RWPE2 (cell line): Measurements from ENCODE around the gene MTA3.

Experiments
- ATAC-seq: fragments of 200-7000 bp; cut with Tn5 transposase; 3 replicates; pipeline ENCODE4 v1.9.1; 2021; ENCODE audit warnings: low read depth
- DNase-seq: peaks from one replicate; pipeline ENCODE4 v3.0.0-alpha.2; 2020; ENCODE audit warnings: low spot score
- H3K27ac ChIP-seq: fragments of 450-650 bp; 2 replicates; pipeline ENCODE4 v1.5.1; 2017; ENCODE audit warnings: mild to moderate bottlenecking; ENCODE audit not compliant: poor library complexity, severe bottlenecking
- H3K27me3 ChIP-seq: fragments of 250-450 bp; sonication (Bioruptor Pico); 2 replicates; pipeline ENCODE4 v1.5.1; 2021; ENCODE audit warnings: mild to moderate bottlenecking, moderate library complexity; ENCODE audit not compliant: insufficient read depth, poor library complexity, severe bottlenecking
- H3K36me3 ChIP-seq: fragments of 250-450 bp; sonication (Bioruptor Pico); 2 replicates; pipeline ENCODE4 v1.5.1; 2020; ENCODE audit warnings: low read depth, mild to moderate bottlenecking, moderate library complexity
- H3K4me1 ChIP-seq: fragments of 250-450 bp; sonication (Bioruptor Pico); 2 replicates; pipeline ENCODE4 v1.5.1; 2021; ENCODE audit warnings: mild to moderate bottlenecking, moderate library complexity; ENCODE audit not compliant: insufficient read depth, poor library complexity, severe bottlenecking
- H3K4me3 ChIP-seq: fragments of 250-450 bp; sonication (Bioruptor Pico); 2 replicates; pipeline ENCODE4 v1.5.1; 2021; ENCODE audit warnings: mild to moderate bottlenecking, moderate library complexity; ENCODE audit not compliant: severe bottlenecking
- H3K9me3 ChIP-seq: fragments of 250-450 bp; sonication (Bioruptor Pico); 2 replicates; pipeline ENCODE4 v1.5.1; 2021; ENCODE audit warnings: mild to moderate bottlenecking, moderate library complexity; ENCODE audit not compliant: severe bottlenecking
- CTCF ChIP-seq: fragments of 450-650 bp; IDR thresholded peaks from one replicate; pipeline ENCODE4 v1.5.1; 2017; ENCODE audit warnings: mild to moderate bottlenecking, moderate library complexity; ENCODE audit not compliant: poor library complexity, severe bottlenecking

Gene MTA3

GRCh38 chr2:42801381-42801780 lies 232.9 kb downstream of the MTA3 start:
- TF ChIP-seq CTCF: no peak
- Histone ChIP-seq H3K27ac (no peak overlapping the region), H3K4me3 (no peak overlapping the region), H3K9me3 (no peaks in the 10 kb centered on the region), H3K4me1 (peaks cover under 1% of the 10 kb centered on the region), H3K27me3 (no peaks in the 10 kb centered on the region), H3K36me3 (no peaks in the 10 kb centered on the region)
- DNase-seq (no peak), ATAC-seq (no peak)

- TF ChIP-seq CTCF: no peak
- Histone ChIP-seq H3K27me3 (no peaks in the 10 kb centered on the region), H3K9me3 (no peaks in the 10 kb centered on the region), H3K4me3 (no peak overlapping the region), H3K4me1 (no peaks in the 10 kb centered on the region), H3K27ac (no peak overlapping the region), H3K36me3 (no peaks in the 10 kb centered on the region)
- ATAC-seq (no peak), DNase-seq (no peak)
Observed at GRCh38 chr2:42802150-42802549, 233.7 kb downstream of the MTA3 start.

- H3K27me3 ChIP-seq: no peaks in the 10 kb centered on the region
- H3K4me3 ChIP-seq: no peak overlapping the region
- no peaks in the 10 kb centered on the region for H3K36me3 ChIP-seq
- H3K27ac ChIP-seq: no peak overlapping the region
- no peak for DNase-seq
- TF ChIP-seq CTCF: no peak
- no peaks in the 10 kb centered on the region for H3K9me3 ChIP-seq
- no peak for ATAC-seq
- H3K4me1 ChIP-seq: no peaks in the 10 kb centered on the region
Observed at GRCh38 chr2:42804338-42804737, 235.9 kb downstream of the MTA3 start.

GRCh38 chr2:42804891-42805290 lies 236.5 kb downstream of the MTA3 start:
- H3K9me3 ChIP-seq: no peaks in the 10 kb centered on the region
- TF ChIP-seq CTCF: no peak
- H3K27ac ChIP-seq: no peak overlapping the region
- H3K27me3 ChIP-seq: no peaks in the 10 kb centered on the region
- H3K36me3 ChIP-seq: no peaks in the 10 kb centered on the region
- H3K4me1 ChIP-seq: no peaks in the 10 kb centered on the region
- DNase-seq (no peak), ATAC-seq (no peak)
- H3K4me3 ChIP-seq: no peak overlapping the region
